ENCODE measurements around the gene CHST8.
"Not testable (repeated sequence)": the region's sequence is repeated elsewhere in the genome, so short reads cannot be mapped to it uniquely, and the experiment has no call there.

Gene CHST8

DNA sequence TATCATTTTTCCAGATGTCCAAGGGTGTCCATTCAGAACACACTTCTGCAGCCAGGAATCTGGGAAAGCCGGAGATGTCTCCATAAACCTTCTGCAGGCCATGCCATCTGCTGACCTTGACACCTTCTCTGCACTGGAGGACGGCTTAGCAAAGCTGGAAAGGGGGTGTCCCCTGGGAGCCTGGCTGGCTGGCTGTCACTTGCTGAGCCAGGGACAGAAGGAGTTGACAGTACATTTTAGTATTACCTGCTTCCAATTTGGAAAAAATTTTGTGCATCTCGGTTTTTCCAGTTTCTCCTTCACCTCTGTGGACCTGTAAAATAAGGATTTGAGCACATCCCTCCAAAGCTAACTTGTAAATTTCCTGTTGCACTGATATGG, 8.1 kb upstream of the CHST8 start:
- ChIA-PET POLR2A (no interaction called here), CTCF (interaction anchor here (0.9 kb wide), 1 partner anchor 182 kb away, joined by 3 read pairs; no protein-coding TSS in a partner anchor)
- DNase-seq (ENCODE audit: extremely low spot score): no peak
- TF ChIP-seq LEF1 (IDR thresholded peaks at IDR 0.05; ENCODE audit: borderline replicate concordance) (no peak), NFRKB (IDR thresholded peaks at IDR 0.05) (no peak), BHLHE40 (IDR thresholded peaks at IDR 0.05; ENCODE audit: borderline replicate concordance) (no peak), ARNT (IDR thresholded peaks at IDR 0.05) (no peak), L3MBTL2 (conservative IDR thresholded peaks at IDR 0.05) (no peak), ELF4 (IDR thresholded peaks at IDR 0.05) (no peak), HDGF (IDR thresholded peaks at IDR 0.05; ENCODE audit: borderline replicate concordance) (no peak), SP1 (IDR thresholded peaks at IDR 0.05) (no peak), SUZ12 (IDR thresholded peaks at IDR 0.05) (no peak), CTBP1 (IDR thresholded peaks at IDR 0.05; ENCODE audit: borderline replicate concordance) (no peak), FOXA1 (IDR thresholded peaks at IDR 0.05) (no peak), ZNF384 (IDR thresholded peaks at IDR 0.05) (no peak), TARDBP (IDR thresholded peaks at IDR 0.05) (no peak), FOXM1 (IDR thresholded peaks at IDR 0.05; ENCODE audit: borderline replicate concordance) (no peak), FOXK2 (IDR thresholded peaks at IDR 0.05) (no peak)
- TF ChIP-seq, protein P1, sequence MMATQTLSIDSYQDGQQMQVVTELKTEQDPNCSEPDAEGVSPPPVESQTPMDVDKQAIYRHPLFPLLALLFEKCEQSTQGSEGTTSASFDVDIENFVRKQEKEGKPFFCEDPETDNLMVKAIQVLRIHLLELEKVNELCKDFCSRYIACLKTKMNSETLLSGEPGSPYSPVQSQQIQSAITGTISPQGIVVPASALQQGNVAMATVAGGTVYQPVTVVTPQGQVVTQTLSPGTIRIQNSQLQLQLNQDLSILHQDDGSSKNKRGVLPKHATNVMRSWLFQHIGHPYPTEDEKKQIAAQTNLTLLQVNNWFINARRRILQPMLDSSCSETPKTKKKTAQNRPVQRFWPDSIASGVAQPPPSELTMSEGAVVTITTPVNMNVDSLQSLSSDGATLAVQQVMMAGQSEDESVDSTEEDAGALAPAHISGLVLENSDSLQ (IDR thresholded peaks at IDR 0.05): no peak

DNA sequence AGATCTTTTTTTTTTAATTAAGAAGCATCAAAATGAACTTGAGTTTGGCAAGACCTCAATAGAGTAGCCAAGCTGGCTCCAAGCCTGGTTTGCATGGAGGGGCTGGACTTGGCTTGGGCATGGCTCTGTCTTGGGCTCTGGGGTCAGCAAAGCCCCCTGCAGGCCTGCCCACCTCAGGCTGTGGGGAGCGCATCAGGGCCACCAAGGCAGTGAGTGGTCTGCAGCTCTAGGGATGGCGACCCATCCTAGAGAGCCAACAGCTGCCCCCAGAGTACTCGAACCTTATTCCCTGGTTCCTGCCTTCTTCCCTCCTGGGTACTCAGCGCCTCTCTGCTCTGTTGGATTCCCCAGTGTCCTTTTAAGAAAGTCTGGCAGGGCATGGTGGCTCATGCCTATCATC, 5.4 kb upstream of the CHST8 start:
- ChIA-PET POLR2A (no interaction called here), CTCF (no interaction called here)
- TF ChIP-seq L3MBTL2 (conservative IDR thresholded peaks at IDR 0.05) (no peak), FOXM1 (IDR thresholded peaks at IDR 0.05; ENCODE audit: borderline replicate concordance) (no peak), NFRKB (IDR thresholded peaks at IDR 0.05) (no peak), BHLHE40 (IDR thresholded peaks at IDR 0.05; ENCODE audit: borderline replicate concordance) (no peak), HDGF (IDR thresholded peaks at IDR 0.05; ENCODE audit: borderline replicate concordance) (no peak), FOXK2 (IDR thresholded peaks at IDR 0.05) (no peak), SP1 (IDR thresholded peaks at IDR 0.05) (no peak), CTBP1 (IDR thresholded peaks at IDR 0.05; ENCODE audit: borderline replicate concordance) (no peak), SUZ12 (IDR thresholded peaks at IDR 0.05) (no peak), ARNT (IDR thresholded peaks at IDR 0.05) (no peak)
- TF ChIP-seq, protein P1 (IDR thresholded peaks at IDR 0.05): no peak
- DNase-seq (ENCODE audit: extremely low spot score): no peak

DNA sequence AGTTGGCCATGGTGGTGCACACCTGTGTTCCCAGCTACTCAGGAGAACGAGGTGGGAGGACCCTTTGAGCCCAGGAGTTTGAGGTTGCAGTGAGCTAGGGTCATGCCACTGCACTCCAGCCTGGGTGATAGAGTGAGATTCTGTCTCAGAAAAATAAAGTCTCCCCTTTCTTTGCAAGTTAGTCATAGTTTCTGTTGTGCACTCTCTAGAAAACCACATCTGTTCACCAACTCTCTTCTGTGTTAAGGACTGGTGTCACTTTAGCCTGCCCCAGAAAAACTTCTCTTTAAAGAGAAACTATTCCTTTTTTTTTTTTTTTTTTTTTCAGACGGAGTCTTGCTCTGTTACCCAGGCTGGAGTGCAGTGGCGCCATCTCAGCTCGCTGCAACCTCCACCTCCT, 4.9 kb upstream of the CHST8 start:
- TF ChIP-seq LEF1 (IDR thresholded peaks at IDR 0.05; ENCODE audit: borderline replicate concordance) (no peak), SP1 (IDR thresholded peaks at IDR 0.05) (no peak), FOXM1 (IDR thresholded peaks at IDR 0.05; ENCODE audit: borderline replicate concordance) (no peak), FOXK2 (IDR thresholded peaks at IDR 0.05) (no peak), SUZ12 (IDR thresholded peaks at IDR 0.05) (no peak), BHLHE40 (IDR thresholded peaks at IDR 0.05; ENCODE audit: borderline replicate concordance) (no peak), TARDBP (IDR thresholded peaks at IDR 0.05) (no peak), L3MBTL2 (conservative IDR thresholded peaks at IDR 0.05) (no peak), CTBP1 (IDR thresholded peaks at IDR 0.05; ENCODE audit: borderline replicate concordance) (no peak), FOXA1 (IDR thresholded peaks at IDR 0.05) (no peak), NFRKB (IDR thresholded peaks at IDR 0.05) (no peak), ARNT (IDR thresholded peaks at IDR 0.05) (no peak), ZNF384 (IDR thresholded peaks at IDR 0.05) (no peak), HDGF (IDR thresholded peaks at IDR 0.05; ENCODE audit: borderline replicate concordance) (no peak), ELF4 (IDR thresholded peaks at IDR 0.05) (no peak)
- TF ChIP-seq, protein P1 (IDR thresholded peaks at IDR 0.05): no peak
- CTCF ChIA-PET: no interaction called here
- no peak for DNase-seq (ENCODE audit: extremely low spot score)
- POLR2A ChIA-PET: no interaction called here

DNA sequence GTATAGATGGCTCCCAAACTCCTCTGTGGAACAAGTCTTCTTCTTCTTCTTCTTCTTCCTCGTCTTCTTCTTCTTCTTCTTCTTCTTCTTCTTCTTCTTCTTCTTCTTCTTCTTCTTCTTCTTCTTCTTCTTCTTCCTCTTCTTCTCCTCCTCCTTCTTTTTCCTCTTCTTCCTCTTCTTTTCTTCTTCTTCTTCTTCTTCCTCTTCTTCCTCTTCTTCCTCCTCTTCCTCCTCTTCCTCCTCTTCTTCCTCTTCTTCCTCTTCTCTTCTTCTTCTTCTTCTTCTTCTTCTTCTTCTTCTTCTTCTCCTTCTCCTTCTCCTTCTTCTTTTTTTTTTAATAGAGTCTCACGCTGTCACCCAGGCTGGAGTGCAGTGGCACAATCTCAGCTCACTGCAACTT, 3.4 kb upstream of the CHST8 start:
- CTCF ChIA-PET; POLR2A ChIA-PET; DNase-seq (ENCODE audit: extremely low spot score): not testable (repeated sequence)

DNA sequence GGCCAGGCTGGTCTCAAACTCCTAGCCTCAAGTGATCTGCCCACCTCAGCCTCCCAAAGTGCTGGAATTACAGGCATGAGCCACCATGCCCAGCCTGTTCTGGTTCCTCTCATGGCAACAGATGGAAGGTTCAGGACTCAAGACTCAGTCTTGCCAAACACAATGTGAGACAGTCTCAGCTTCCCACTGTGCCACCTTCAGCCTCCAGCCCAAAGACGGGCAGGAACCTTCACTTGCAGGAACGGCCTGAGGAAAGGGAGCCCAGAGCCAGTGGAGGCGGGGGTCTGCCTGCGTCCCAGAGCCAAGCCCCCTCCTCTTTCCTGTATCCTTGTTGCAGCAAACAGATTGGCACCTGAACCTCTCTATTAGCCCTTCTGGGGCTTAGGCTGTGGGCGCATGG, 2.9 kb upstream of the CHST8 start:
- POLR2A ChIA-PET: no interaction called here
- CTCF ChIA-PET: no interaction called here
- no peak for DNase-seq (ENCODE audit: extremely low spot score)
- TF ChIP-seq BHLHE40 (IDR thresholded peaks at IDR 0.05; ENCODE audit: borderline replicate concordance) (no peak), SP1 (IDR thresholded peaks at IDR 0.05) (no peak), ARNT (IDR thresholded peaks at IDR 0.05) (no peak), CTBP1 (IDR thresholded peaks at IDR 0.05; ENCODE audit: borderline replicate concordance) (no peak), SUZ12 (IDR thresholded peaks at IDR 0.05) (no peak), ZNF384 (IDR thresholded peaks at IDR 0.05) (no peak), FOXA1 (IDR thresholded peaks at IDR 0.05) (no peak), L3MBTL2 (conservative IDR thresholded peaks at IDR 0.05) (no peak), ELF4 (IDR thresholded peaks at IDR 0.05) (no peak)

DNA sequence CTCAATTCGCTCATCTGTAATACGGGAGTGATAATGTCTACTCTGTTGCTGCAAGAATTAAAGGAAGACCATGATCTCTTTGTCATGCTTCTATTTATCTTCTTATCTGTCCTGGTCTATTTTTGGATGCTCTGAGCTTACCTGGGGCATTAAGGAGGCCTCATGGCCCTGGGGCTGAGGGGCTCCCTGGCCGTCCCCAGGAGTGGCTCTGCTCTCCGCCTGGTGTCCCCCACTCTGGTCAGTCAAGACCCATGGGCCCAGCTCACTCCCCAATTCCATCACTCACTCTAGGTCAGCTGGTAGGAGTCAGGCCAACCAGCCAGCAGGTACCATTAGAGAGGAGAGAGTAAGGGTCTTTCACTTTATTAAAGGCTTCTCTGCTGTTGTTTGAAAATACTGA, 1.1 kb upstream of the CHST8 start:
- no peak for TF ChIP-seq NFRKB (IDR thresholded peaks at IDR 0.05)
- no peak for TF ChIP-seq LEF1 (IDR thresholded peaks at IDR 0.05; ENCODE audit: borderline replicate concordance)
- no peak for TF ChIP-seq FOXA1 (IDR thresholded peaks at IDR 0.05)
- TF ChIP-seq L3MBTL2 (conservative IDR thresholded peaks at IDR 0.05): no peak
- no peak for TF ChIP-seq SP1 (IDR thresholded peaks at IDR 0.05)
- no peak for TF ChIP-seq CTBP1 (IDR thresholded peaks at IDR 0.05; ENCODE audit: borderline replicate concordance)
- TF ChIP-seq ZNF384 (IDR thresholded peaks at IDR 0.05): no peak
- TF ChIP-seq ELF4 (IDR thresholded peaks at IDR 0.05): no peak
- no peak for TF ChIP-seq SUZ12 (IDR thresholded peaks at IDR 0.05)
- TF ChIP-seq HDGF (IDR thresholded peaks at IDR 0.05; ENCODE audit: borderline replicate concordance): no peak
- TF ChIP-seq FOXM1 (IDR thresholded peaks at IDR 0.05; ENCODE audit: borderline replicate concordance): no peak
- TF ChIP-seq BHLHE40 (IDR thresholded peaks at IDR 0.05; ENCODE audit: borderline replicate concordance): no peak
- TF ChIP-seq ARNT (IDR thresholded peaks at IDR 0.05): no peak
- TF ChIP-seq TARDBP (IDR thresholded peaks at IDR 0.05): no peak
- TF ChIP-seq FOXK2 (IDR thresholded peaks at IDR 0.05): no peak
- POLR2A ChIA-PET: no interaction called here
- no peak for DNase-seq (ENCODE audit: extremely low spot score)
- CTCF ChIA-PET: no interaction called here
